Stimulated activated CD4-positive, alpha-beta T cell treated with anti-CD3 and anti-CD28 coated beads, Interleukin-4, amount 100 ng/mL, for 4 hours (primary cell): ENCODE results near the gene PGD.
"Not testable (repeated sequence)": the region's sequence is repeated elsewhere in the genome, so short reads cannot be mapped to it uniquely, and the experiment has no call there.

ENCODE experiments used
- DNase-seq, 2 experiments: peaks; one replicate each; pipeline ENCODE4 v3.0.0-alpha.2; 2020

The PGD gene

DNA sequence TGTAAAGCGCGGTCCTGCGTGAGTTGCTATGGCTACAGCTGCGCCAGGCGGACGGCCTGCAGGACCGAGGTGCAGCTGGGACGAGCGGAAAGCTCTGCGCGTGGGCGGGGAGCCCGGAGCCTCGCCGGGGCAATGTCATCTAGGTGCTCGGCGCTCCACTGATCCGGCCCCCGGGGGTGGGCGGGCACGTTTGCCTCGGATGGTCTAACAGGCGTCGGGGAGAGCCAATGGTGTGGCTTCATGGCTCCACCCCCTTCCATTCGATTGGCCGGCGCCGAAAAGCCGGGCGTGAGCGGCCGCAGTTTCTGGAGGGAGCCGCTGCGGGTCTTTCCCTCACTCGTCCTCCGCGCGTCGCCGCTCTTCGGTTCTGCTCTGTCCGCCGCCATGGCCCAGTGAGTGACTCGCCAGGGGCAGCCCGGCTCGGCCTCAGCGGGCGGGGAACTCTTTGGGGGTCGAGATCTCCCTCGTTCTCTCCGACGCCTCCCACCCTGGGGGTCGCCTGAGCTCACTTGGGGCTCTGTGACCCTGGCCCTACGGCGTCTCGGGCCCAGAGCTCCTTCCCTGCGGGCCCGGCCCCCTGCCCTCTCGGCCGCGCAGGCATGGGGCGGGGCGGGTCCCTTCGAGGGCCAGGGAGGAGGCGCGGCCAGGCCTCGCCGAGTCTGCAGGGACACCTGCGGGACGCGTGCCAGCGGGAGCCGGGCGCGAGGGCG, at the start of gene PGD:
Gene PGD, plus strand, starts transcription at position 331 of the 710 bp plus-strand sequence. Its CDS starts 54 bp downstream, at position 385.
- peak; percentile 97 for DNase-seq

DNA sequence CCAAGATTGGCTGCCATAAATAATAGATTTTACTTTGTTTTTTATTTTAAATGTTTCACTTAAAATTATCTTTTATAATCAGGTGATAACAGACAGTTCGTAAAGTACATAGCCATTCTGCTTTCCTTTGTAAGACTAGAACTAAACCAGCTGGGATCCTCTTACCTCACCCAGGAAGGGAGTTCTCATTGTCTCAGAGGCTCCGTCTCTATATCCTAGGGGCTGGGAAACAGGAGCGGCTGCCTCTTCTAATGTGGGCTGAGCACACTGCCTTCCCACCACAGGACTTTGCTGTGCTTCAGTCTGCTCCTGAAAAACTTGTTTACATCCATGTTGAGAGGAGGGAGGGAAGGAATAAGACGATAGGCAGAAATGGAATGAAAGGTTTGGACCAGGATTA, 45.6 kb upstream of the PGD start:
- DNase-seq: no peak

DNA sequence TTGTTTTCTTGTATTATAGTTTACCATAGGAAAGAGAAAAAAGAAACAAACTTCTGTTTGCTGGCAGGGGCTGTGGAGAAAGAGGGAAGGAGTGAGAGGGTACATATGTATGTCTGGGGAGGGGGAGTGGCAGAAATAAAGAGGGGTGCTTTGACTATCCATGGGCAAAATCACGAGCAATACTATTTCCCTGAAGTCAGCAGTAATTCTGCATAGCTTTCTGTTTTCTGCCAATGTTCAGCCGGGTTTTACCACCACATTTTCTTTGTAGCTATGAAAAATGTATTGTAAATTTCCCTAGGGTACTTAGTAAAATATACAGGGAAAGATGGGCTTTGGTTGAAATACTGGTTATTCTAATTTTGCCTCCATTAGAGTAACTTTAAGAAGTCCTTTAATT, 45.2 kb upstream of the PGD start:
- DNase-seq: no peak

GRCh38 chr1:10360045-10360444, 38.8 kb upstream of the PGD start:
- no peak for DNase-seq

DNA sequence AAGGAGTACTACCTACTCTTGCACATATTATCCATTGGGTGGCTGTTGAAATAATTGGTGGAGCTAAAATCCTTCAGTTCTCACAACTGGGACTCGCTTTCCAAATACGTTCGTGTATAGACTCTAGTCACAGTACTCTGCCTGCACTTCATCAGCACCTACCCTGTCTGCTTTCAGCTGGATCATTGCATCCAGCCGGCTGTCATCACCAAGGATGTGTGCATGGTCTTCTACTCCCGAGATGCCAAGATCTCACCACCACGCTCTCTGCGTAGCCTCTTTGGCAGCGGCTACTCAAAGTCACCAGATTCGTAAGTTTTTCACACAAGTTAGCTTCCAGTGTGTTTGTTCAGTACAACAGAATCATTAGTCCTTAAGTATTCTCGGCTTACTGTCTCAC, 37.3 kb upstream of the PGD start:
- DNase-seq: no peak

- DNase-seq: no peak
These were observed 30.7 kb upstream of the PGD start for GRCh38 chr1:10368194-10368593.

GRCh38 chr1:10374442-10374860, 24.4 kb upstream of the PGD start:
- no peak for DNase-seq

- not testable (repeated sequence) for DNase-seq
These were observed 21.4 kb upstream of the PGD start for GRCh38 chr1:10377365-10378029.

DNA sequence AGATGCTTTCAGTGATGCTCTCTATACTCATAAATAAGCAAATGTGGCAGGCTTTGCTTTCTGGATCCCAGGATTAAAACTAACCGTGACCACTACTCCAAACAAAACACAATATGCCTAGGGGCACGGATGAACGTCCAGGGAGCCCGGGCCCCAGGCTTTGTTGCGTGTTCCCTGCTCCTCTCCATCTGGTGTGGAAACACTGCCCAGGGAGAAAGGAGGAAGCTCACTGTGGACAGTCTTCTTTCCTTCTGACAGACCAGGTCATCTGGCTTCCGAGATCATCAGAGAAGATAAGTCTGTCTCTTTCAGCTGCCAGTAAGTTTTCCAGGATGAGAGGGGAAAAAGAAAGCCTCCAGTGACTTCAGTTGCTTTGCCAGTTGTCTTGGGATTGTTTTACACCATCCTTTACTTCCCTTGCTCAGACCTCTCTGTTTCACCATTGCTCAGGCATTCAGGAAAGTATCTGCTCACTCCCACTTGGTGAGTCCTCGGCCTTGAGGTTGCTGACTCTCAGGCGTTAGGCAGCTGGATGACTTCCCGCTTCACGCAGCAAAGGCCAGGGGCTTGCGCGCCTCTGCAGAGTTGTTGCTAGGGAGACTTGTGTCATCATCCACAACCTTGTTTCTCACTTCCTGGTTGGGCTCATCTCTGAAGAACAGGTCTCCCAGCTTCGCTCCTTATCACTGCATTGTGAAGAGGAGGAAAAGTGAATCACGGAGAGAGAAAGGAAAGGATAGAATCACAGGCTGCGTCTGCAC, 20.6 kb upstream of the PGD start:
- no peak for DNase-seq

- DNase-seq: no peak
These were observed 19.7 kb upstream of the PGD start for GRCh38 chr1:10379101-10379620.

- no peak for DNase-seq
These were observed 19.2 kb upstream of the PGD start for GRCh38 chr1:10379676-10380075.

- no peak for DNase-seq
These were observed 18.1 kb upstream of the PGD start for GRCh38 chr1:10380594-10381275.

DNA sequence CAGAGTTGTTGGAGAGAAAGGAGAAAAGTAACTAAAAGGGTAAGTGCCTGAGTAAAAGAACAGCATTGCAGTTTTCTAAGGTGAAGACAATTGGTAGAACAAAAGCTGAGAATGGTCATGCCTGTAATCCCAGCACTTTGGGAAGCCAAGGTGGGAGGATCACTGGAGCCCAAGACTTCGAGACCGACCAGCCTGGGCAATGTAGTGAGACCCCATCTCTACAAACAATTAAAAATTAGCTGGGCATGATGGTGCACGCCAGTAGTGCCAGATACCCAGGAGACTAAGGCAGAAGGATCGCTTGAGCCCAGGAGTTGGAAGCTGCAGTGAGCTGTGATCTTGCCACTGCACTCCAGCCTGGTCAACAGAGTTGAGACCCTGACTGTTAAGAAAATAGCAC, 15.2 kb upstream of the PGD start:
- DNase-seq: no peak

DNA sequence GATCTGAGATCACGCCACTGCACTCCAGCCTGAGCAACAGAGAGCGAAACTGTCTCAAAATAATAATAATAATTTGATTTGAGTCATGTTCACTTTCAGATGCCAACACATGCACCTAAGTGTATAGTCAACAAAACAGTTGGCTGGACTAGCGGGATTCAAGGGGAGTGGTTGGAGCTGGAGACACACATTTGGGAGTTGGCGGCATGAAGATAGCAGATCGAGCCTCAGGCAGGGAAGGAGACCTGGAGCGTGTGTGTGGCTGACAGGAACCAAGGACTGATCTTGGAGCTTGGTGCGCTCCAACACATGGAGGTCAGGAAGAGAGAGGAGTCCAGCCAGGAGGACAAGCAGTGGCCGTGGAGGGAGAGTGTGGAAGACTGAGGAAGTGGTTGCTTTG, 14.6 kb upstream of the PGD start:
- DNase-seq: no peak

- DNase-seq: no peak
These were observed 11.8 kb upstream of the PGD start for GRCh38 chr1:10386761-10387676.

GRCh38 chr1:10387677-10388386, 11.0 kb upstream of the PGD start:
- no peak for DNase-seq

- DNase-seq: no peak
These were observed 10.5 kb upstream of the PGD start for GRCh38 chr1:10388387-10388715.

DNA sequence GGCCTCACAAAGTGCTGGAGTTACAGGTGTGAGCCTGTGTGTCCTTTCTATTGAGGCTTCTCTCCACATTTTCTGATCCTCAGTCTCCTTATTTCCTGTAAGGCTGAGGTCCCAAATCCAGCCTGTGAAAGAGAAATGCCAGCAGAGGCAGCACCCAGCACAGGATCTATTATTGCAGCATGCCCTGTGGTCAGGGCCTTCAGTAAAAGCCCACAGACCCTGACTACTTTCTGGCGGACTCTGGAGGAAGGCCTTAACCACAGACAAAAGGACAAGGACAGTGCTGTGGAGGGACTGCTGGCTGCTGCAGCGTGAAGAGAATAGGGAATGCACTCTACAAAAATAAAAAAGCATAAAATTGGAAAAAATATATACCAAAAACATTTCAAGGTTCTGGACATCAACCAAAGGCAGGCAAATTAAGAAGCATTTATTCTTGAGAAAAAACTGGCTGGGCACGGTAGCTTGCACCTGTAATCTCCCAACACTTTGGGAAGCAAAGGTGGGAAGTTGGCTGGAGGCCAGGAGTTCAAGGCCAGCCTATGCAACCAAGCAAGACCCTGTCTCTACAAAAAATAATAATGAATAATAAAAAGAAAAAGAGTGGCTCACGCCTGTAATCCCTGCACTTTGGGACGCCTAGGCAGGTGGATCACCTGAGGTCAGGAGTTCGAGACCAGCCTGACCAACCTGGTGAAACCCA, 9.4 kb upstream of the PGD start:
- no peak for DNase-seq

DNA sequence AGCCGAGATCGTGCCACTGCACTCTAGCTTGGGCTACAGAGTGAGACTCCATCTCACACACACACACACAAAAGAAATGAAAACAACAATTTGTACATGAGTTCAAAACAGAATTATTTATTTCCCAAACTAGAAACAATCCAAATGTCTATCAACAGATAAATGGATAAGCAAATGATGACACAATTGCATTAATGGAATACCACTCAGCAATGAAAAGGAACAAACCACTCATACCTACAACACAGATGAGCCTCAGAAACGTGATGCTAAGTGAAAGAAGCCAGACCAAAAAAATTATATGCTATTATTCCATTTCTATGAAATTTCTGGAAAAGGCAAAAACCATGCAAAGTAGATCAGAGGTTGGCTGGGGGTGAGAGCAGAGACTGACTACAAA, 2.0 kb upstream of the PGD start:
- DNase-seq: no peak

GRCh38 chr1:10398278-10398733, 558 bp upstream of the PGD start:
- no peak for DNase-seq
